Measurements from ENCODE around the gene SRGAP2B.
"Not testable (repeated sequence)": the region's sequence is repeated elsewhere in the genome, so short reads cannot be mapped to it uniquely, and the experiment has no call there.

SRGAP2B gene

GRCh38 chr1:144941710-144942109, 153.4 kb downstream of the SRGAP2B start:
- DNase-seq = not testable (repeated sequence)

GRCh38 chr1:144940054-144940453, 155.1 kb downstream of the SRGAP2B start:
- DNase-seq = not testable (repeated sequence)

- DNase-seq = not testable (repeated sequence)
Measured at GRCh38 chr1:144938627-144939026, 156.5 kb downstream of the SRGAP2B start.

- not testable (repeated sequence) for DNase-seq
Measured at GRCh38 chr1:144936186-144936732, 158.9 kb downstream of the SRGAP2B start.

GRCh38 chr1:144935310-144935709, 159.8 kb downstream of the SRGAP2B start:
- DNase-seq = not testable (repeated sequence)

GRCh38 chr1:144933014-144933413, 162.1 kb downstream of the SRGAP2B start:
- DNase-seq = not testable (repeated sequence)

- not testable (repeated sequence) for DNase-seq
Measured at GRCh38 chr1:144932153-144932552, 163.0 kb downstream of the SRGAP2B start.

- not testable (repeated sequence) for DNase-seq
Measured at GRCh38 chr1:144931553-144931952, 163.6 kb downstream of the SRGAP2B start.

GRCh38 chr1:144930085-144930777, 164.9 kb downstream of the SRGAP2B start:
- not testable (repeated sequence) for DNase-seq

GRCh38 chr1:144927292-144927691, 167.8 kb downstream of the SRGAP2B start:
- not testable (repeated sequence) for DNase-seq

GRCh38 chr1:144923640-144924039, 171.5 kb downstream of the SRGAP2B start:
- not testable (repeated sequence) for DNase-seq

GRCh38 chr1:144922785-144923184, 172.3 kb downstream of the SRGAP2B start:
- DNase-seq = not testable (repeated sequence)

GRCh38 chr1:144919106-144919505, 176.0 kb downstream of the SRGAP2B start:
- DNase-seq = not testable (repeated sequence)

GRCh38 chr1:144918027-144918603, 177.0 kb downstream of the SRGAP2B start:
- DNase-seq = not testable (repeated sequence)

GRCh38 chr1:144917154-144918026, 177.7 kb downstream of the SRGAP2B start:
- DNase-seq = not testable (repeated sequence)

- not testable (repeated sequence) for DNase-seq
Measured at GRCh38 chr1:144913977-144914734, 181.0 kb downstream of the SRGAP2B start.

GRCh38 chr1:144913458-144913857, 181.7 kb downstream of the SRGAP2B start:
- not testable (repeated sequence) for DNase-seq

- DNase-seq = not testable (repeated sequence)
Measured at GRCh38 chr1:144910729-144911128, 184.4 kb downstream of the SRGAP2B start.

- DNase-seq = not testable (repeated sequence)
Measured at GRCh38 chr1:144900841-144901240, 194.3 kb downstream of the SRGAP2B start.

GRCh38 chr1:144894454-144895201, 200.5 kb downstream of the SRGAP2B start:
- DNase-seq = not testable (repeated sequence)

- DNase-seq = not testable (repeated sequence)
Measured at GRCh38 chr1:144893710-144894438, 201.3 kb downstream of the SRGAP2B start.
